K562 (cell line): ENCODE data around the gene PTPRM.

ENCODE experiments used
- CBX5 ChIP-seq: IDR thresholded peaks from 2 replicates; pipeline ENCODE4 v1.6.1; 2014; ENCODE audit warnings: low read depth, borderline replicate concordance
- EP300 ChIP-seq: IDR thresholded peaks from 2 replicates; pipeline ENCODE4 v1.6.1; 2012; ENCODE audit warnings: low read length, improper control_type of control experiment
- MTA2 ChIP-seq: fragments of 450-650 bp; IDR thresholded peaks from 2 replicates; pipeline ENCODE4 v1.6.1; 2016; ENCODE audit warnings: low read depth
- REST ChIP-seq, 2 experiments: fragments of 450-650 bp; formaldehyde crosslinking in 1 of 2; IDR thresholded peaks; 2 replicates each; pipeline versions ENCODE4 v1.4.0 to v1.6.1; 2014 to 2020; ENCODE audit warnings: mild to moderate bottlenecking in 2 of 2, borderline replicate concordance in 1 of 2, low read depth in 1 of 2
- SMARCE1 ChIP-seq: fragments of 450-650 bp; IDR thresholded peaks from 2 replicates; pipeline ENCODE4 v1.7.1; 2016; ENCODE audit warnings: mild to moderate bottlenecking

GRCh38 chr18:8367217-8367988 lies 800.3 kb downstream of the PTPRM start:
- TF ChIP-seq SMARCE1, result no peak
- TF ChIP-seq CBX5, result no peak
- TF ChIP-seq REST (IDR thresholded peaks at IDR 0.05; ENCODE audit: borderline replicate concordance), result no peak; the same call in 1 of the 2 replicates
- no peak for TF ChIP-seq REST (CRISPR knock-in tag; IDR thresholded peaks at IDR 0.05; ENCODE audit: low read depth)
- no peak for TF ChIP-seq MTA2
- no peak for TF ChIP-seq EP300
